ENCODE data around the gene SMIM14.
"Not testable (repeated sequence)": the region's sequence is repeated elsewhere in the genome, so short reads cannot be mapped to it uniquely, and the experiment has no call there.

The SMIM14 gene

DNA sequence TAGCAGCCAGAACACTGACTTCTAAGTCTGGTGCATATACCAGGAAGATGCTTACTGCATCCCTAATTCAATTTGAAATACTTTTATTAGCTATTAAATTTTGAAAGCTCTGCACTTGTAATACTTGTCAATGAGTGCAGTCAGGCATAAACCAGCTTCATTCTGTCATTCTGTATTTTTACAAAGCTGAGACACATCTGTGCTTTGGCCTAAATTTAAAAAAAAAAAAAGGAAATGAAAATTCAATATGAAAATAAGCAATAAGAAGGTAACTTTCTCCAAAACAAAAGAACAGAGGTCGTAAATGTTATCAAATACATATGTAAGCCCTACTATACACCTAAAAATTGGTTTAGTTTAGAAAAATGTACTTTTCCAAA lies 7.0 kb downstream of the SMIM14 start:
- DNase-seq (ENCODE audit: low spot score) = no peak
- no peaks in the 10 kb centered on the region for H3K36me3 Mint-ChIP-seq (ENCODE audit: low read depth)
- H3K27ac Mint-ChIP-seq = no peak overlapping the region
- H3K4me3 Mint-ChIP-seq = no peak overlapping the region
- H3K27me3 Mint-ChIP-seq (ENCODE audit: low read depth) = peaks cover 13% of the 10 kb centered on the region
- no peaks in the 10 kb centered on the region for H3K9me3 Mint-ChIP-seq
- H3K4me1 Mint-ChIP-seq (ENCODE audit: low read depth) = no peaks in the 10 kb centered on the region

DNA sequence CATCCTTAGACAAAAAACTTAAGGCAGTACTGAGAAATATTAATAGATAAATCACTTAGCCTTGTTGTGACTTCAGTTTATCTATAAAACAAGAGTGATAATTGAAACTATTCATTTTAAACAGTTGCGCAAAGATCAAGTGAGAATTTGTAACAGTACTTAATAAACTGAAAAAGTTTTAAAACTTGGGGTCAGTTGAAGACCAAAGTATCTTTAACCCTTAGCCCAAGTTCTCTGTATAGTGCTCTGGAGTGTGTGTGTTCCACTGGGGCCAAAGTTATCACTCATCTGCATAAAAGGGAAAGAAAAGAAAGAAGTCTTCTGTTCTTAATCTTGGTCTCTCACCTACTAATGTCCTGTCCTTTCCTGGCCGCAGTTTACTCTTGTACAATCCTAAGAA lies 11.3 kb downstream of the SMIM14 start:
- Mint-ChIP-seq H3K27ac (no peak overlapping the region), H3K4me1 (ENCODE audit: low read depth) (peaks cover 5% of the 10 kb centered on the region), H3K36me3 (ENCODE audit: low read depth) (no peaks in the 10 kb centered on the region), H3K4me3 (no peak overlapping the region), H3K9me3 (no peaks in the 10 kb centered on the region), H3K27me3 (ENCODE audit: low read depth) (no peaks in the 10 kb centered on the region)
- DNase-seq (ENCODE audit: low spot score) = no peak

GRCh38 chr4:39626913-39627312 lies 11.8 kb downstream of the SMIM14 start:
- no peak overlapping the region for H3K4me3 Mint-ChIP-seq
- no peaks in the 10 kb centered on the region for H3K36me3 Mint-ChIP-seq (ENCODE audit: low read depth)
- no peaks in the 10 kb centered on the region for H3K27me3 Mint-ChIP-seq (ENCODE audit: low read depth)
- no peak for DNase-seq (ENCODE audit: low spot score)
- H3K9me3 Mint-ChIP-seq = no peaks in the 10 kb centered on the region
- H3K4me1 Mint-ChIP-seq (ENCODE audit: low read depth) = peaks cover 5% of the 10 kb centered on the region
- no peak overlapping the region for H3K27ac Mint-ChIP-seq

DNA sequence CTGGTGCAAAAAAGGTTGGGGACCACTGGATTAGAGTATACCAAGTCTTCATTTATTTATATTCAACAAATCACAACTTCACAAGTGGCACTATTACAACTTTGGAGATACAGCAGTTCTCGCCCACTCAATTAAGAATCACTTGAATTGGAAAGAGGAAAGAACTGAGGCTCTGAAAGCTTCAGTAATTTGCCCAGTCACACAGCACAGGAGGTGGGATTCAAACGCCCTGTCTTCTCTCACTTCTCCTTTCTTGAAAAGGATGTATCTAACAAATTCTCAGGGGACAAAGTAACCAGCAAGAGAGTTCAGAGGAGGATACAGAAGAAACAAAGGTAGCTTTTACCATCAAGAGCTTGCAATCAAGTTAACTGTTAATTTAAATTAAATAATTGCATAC lies 12.4 kb downstream of the SMIM14 start:
- H3K36me3 Mint-ChIP-seq (ENCODE audit: low read depth) = no peaks in the 10 kb centered on the region
- H3K4me3 Mint-ChIP-seq = no peak overlapping the region

GRCh38 chr4:39621582-39621981 lies 17.1 kb downstream of the SMIM14 start:
- Mint-ChIP-seq H3K27me3 (ENCODE audit: low read depth) (no peaks in the 10 kb centered on the region), H3K4me1 (ENCODE audit: low read depth) (peaks cover 5% of the 10 kb centered on the region), H3K4me3 (no peak overlapping the region), H3K27ac (no peak overlapping the region), H3K36me3 (ENCODE audit: low read depth) (no peaks in the 10 kb centered on the region), H3K9me3 (no peaks in the 10 kb centered on the region)
- DNase-seq (ENCODE audit: low spot score) = no peak

More for the DNA sequence above, 12.4 kb downstream of the SMIM14 start:
- H3K27me3 Mint-ChIP-seq (ENCODE audit: low read depth) = no peaks in the 10 kb centered on the region
- DNase-seq (ENCODE audit: low spot score) = no peak
- peaks cover 5% of the 10 kb centered on the region for H3K4me1 Mint-ChIP-seq (ENCODE audit: low read depth)
- H3K27ac Mint-ChIP-seq = no peak overlapping the region
- H3K9me3 Mint-ChIP-seq = no peaks in the 10 kb centered on the region

DNA sequence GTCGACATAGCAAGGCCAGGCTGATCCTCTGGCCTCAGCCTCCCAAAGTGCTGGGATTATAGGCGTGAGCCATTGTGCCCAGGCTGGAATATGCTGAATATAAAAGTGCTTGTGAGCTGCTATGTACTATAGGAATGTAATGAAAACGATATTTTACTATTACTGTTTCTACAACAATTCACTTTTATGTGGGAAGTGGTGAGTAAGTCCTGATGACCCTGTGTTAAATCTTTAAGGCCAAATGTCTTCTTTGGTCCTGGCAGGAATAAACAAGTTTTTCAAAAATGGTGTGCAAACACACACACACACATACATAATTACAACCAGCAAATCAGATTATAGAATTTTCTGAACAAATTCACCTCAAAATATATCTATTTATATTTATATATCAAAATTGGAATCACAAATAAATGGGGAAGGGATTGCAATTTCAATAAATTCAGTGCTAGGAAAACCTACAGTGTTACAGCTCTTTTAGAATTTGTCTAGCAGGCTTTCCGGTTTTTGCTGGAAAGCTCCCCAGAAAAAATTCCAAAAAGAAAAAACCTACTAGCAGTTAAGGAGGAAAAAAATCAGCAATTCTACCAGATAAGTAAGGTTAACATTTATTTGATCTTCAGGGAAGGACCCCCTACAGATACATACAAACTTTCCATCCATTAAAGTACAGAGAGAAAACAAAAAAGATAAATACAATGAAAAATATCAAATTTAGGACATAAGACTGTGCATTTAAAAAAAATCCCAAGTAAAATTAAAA lies 17.9 kb downstream of the SMIM14 start:
- Mint-ChIP-seq H3K9me3 (no peaks in the 10 kb centered on the region), H3K36me3 (ENCODE audit: low read depth) (no peaks in the 10 kb centered on the region), H3K27me3 (ENCODE audit: low read depth) (no peaks in the 10 kb centered on the region), H3K4me1 (ENCODE audit: low read depth) (peaks cover 5% of the 10 kb centered on the region), H3K27ac (no peak overlapping the region), H3K4me3 (no peak overlapping the region)
- no peak for DNase-seq (ENCODE audit: low spot score)

GRCh38 chr4:39617534-39617933 lies 21.1 kb downstream of the SMIM14 start:
- no peaks in the 10 kb centered on the region for H3K27me3 Mint-ChIP-seq (ENCODE audit: low read depth)
- H3K9me3 Mint-ChIP-seq = no peaks in the 10 kb centered on the region
- no peak overlapping the region for H3K4me3 Mint-ChIP-seq
- H3K4me1 Mint-ChIP-seq (ENCODE audit: low read depth) = no peaks in the 10 kb centered on the region
- no peak overlapping the region for H3K27ac Mint-ChIP-seq
- no peaks in the 10 kb centered on the region for H3K36me3 Mint-ChIP-seq (ENCODE audit: low read depth)
- DNase-seq (ENCODE audit: low spot score) = no peak

DNA sequence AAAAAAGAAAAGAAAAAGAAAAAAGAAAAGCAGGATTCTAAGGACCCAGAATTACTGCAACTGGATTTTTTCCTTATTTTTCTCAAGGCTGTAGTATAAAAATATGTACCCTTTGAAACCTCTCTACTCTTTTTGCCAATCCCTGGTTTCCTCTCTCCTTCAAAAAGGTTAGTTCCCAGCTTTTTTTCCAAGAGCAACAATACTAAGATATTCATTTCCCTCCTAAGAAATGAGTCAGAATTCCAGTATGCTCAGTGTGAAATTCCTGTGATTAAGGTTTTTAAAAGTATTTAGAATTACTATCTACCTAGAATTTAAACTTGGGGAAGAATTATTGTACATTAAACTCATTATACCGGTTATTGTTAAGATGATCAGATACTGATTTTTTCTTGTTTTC lies 22.0 kb downstream of the SMIM14 start:
- no peaks in the 10 kb centered on the region for H3K4me1 Mint-ChIP-seq (ENCODE audit: low read depth)
- no peak for DNase-seq (ENCODE audit: low spot score)

GRCh38 chr4:39616112-39616511 lies 22.6 kb downstream of the SMIM14 start:
- not testable (repeated sequence) for DNase-seq (ENCODE audit: low spot score); H3K36me3 Mint-ChIP-seq (ENCODE audit: low read depth); H3K27me3 Mint-ChIP-seq (ENCODE audit: low read depth); H3K9me3 Mint-ChIP-seq; H3K27ac Mint-ChIP-seq; H3K4me3 Mint-ChIP-seq; H3K4me1 Mint-ChIP-seq (ENCODE audit: low read depth)

More for the DNA sequence above, 22.0 kb downstream of the SMIM14 start:
- no peaks in the 10 kb centered on the region for H3K27me3 Mint-ChIP-seq (ENCODE audit: low read depth)
- H3K36me3 Mint-ChIP-seq (ENCODE audit: low read depth) = no peaks in the 10 kb centered on the region
- no peaks in the 10 kb centered on the region for H3K9me3 Mint-ChIP-seq
- no peak overlapping the region for H3K27ac Mint-ChIP-seq
- H3K4me3 Mint-ChIP-seq = no peak overlapping the region

GRCh38 chr4:39614487-39615162 lies 24.0 kb downstream of the SMIM14 start:
- Mint-ChIP-seq H3K9me3 (no peaks in the 10 kb centered on the region), H3K4me3 (no peak overlapping the region), H3K27me3 (ENCODE audit: low read depth) (no peaks in the 10 kb centered on the region), H3K4me1 (ENCODE audit: low read depth) (no peaks in the 10 kb centered on the region), H3K36me3 (ENCODE audit: low read depth) (no peaks in the 10 kb centered on the region), H3K27ac (no peak overlapping the region)
- no peak for DNase-seq (ENCODE audit: low spot score)

DNA sequence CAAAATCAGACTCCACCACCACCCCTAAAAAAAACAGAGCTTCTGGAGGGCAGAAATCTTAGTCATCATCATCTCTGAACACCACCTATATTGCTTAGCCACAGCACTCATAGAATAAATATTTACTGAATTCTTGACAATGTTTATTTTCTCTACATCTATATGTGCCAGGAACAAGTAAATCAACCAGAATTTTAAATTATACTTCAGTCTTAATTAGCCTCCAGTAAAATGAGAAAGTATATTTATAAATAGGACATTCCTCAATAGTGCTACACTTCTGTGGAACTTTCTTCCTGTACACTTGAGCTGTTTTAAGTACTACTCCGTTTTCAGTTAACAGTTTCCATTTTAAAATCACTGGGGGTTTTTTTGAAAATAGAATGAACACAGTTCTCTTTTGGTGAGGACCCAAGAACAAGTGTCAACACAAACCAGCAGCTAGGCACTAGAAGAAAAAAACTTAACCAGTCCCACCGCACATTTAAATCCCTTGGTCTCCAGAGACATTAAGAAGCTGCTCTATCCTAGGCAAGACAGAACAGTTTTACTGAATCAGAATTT lies 25.5 kb downstream of the SMIM14 start:
- no peak for DNase-seq (ENCODE audit: low spot score)
- Mint-ChIP-seq H3K4me1 (ENCODE audit: low read depth) (no peaks in the 10 kb centered on the region), H3K27me3 (ENCODE audit: low read depth) (no peaks in the 10 kb centered on the region), H3K4me3 (no peak overlapping the region), H3K27ac (no peak overlapping the region), H3K9me3 (no peaks in the 10 kb centered on the region), H3K36me3 (ENCODE audit: low read depth) (no peaks in the 10 kb centered on the region)

DNA sequence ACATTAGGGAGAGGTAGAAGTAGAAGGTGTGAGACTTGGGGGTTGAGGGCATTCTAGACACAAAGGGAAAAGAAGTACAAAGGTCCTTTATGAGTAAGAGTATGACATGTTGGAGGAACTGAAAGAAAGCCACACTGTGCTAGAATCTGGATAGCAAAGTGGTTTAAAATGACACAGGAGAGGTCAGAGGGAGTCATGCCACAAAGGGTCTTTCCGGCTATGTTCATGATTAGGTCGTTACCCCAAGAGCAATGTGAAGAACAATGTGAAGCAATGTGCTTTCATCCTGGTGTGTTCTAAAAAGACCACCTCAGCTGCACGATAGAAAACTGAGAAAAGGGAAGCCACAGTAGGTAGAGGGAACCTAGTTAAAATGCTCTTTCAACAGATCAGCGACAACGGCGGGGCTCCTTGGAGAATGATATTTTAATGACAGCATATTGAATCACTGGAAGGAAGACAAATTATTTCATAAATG lies 29.2 kb downstream of the SMIM14 start:
- Mint-ChIP-seq H3K4me3 (no peak overlapping the region), H3K36me3 (ENCODE audit: low read depth) (peaks cover 2% of the 10 kb centered on the region), H3K9me3 (peaks cover 6% of the 10 kb centered on the region), H3K27ac (no peak overlapping the region), H3K27me3 (ENCODE audit: low read depth) (no peaks in the 10 kb centered on the region), H3K4me1 (ENCODE audit: low read depth) (no peaks in the 10 kb centered on the region)
- no peak for DNase-seq (ENCODE audit: low spot score)

DNA sequence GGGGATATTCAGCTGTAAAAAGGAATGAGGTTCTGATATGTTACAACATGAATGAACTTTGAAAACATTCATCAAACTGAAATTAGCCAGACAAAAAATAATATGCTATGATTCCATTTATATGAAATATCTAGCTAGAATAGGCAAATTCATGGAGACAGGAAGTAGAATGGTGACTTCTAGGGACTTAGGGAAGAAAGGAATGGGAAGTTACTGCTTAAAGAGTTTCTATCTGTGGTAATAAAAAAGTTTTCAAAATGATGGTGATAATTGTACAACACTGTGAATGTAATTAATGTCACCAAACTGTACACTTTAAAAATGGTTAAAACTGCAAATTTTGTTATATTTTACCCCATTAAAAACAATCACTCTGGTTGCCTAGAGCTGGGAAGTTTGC lies 30.2 kb downstream of the SMIM14 start:
- H3K27ac Mint-ChIP-seq = no peak overlapping the region

GRCh38 chr4:39606747-39607146 lies 31.9 kb downstream of the SMIM14 start:
- no peak for DNase-seq (ENCODE audit: low spot score)
- H3K9me3 Mint-ChIP-seq = peaks cover 6% of the 10 kb centered on the region
- H3K36me3 Mint-ChIP-seq (ENCODE audit: low read depth) = peaks cover 2% of the 10 kb centered on the region
- H3K4me1 Mint-ChIP-seq (ENCODE audit: low read depth) = no peaks in the 10 kb centered on the region
- H3K27me3 Mint-ChIP-seq (ENCODE audit: low read depth) = no peaks in the 10 kb centered on the region
- no peak overlapping the region for H3K4me3 Mint-ChIP-seq
- no peak overlapping the region for H3K27ac Mint-ChIP-seq

More for the DNA sequence above, 30.2 kb downstream of the SMIM14 start:
- H3K27me3 Mint-ChIP-seq (ENCODE audit: low read depth) = no peaks in the 10 kb centered on the region
- no peaks in the 10 kb centered on the region for H3K4me1 Mint-ChIP-seq (ENCODE audit: low read depth)
- H3K4me3 Mint-ChIP-seq = no peak overlapping the region
- DNase-seq (ENCODE audit: low spot score) = no peak
- peaks cover 2% of the 10 kb centered on the region for H3K36me3 Mint-ChIP-seq (ENCODE audit: low read depth)
- peaks cover 6% of the 10 kb centered on the region for H3K9me3 Mint-ChIP-seq
